ENCODE results near the gene PRKG1.

The PRKG1 gene

DNA sequence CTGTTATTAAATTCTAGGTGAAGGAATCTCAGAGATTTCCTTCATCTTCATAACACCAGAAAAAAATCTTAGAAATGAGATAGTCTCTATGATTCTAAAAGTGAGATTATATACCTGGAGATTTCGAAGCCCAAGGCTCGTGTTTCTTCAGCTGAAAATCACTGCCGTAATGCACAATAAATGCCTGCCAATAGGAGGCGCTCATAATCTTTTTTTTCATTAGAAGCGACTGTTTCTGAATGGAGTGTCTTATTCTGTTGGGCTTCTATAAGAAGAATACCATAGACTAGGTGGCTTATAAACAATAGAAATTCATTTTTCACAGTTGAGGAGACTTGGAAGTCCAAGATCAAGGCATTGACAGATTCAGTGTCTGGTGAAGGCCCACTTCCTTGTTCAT, 294.7 kb downstream of the PRKG1 start:
- no peak for DNase-seq (ENCODE audit: low read depth)
- no peak overlapping the region for H3K4me3 ChIP-seq (ENCODE audit: low read length)
- TF ChIP-seq, protein P1, sequence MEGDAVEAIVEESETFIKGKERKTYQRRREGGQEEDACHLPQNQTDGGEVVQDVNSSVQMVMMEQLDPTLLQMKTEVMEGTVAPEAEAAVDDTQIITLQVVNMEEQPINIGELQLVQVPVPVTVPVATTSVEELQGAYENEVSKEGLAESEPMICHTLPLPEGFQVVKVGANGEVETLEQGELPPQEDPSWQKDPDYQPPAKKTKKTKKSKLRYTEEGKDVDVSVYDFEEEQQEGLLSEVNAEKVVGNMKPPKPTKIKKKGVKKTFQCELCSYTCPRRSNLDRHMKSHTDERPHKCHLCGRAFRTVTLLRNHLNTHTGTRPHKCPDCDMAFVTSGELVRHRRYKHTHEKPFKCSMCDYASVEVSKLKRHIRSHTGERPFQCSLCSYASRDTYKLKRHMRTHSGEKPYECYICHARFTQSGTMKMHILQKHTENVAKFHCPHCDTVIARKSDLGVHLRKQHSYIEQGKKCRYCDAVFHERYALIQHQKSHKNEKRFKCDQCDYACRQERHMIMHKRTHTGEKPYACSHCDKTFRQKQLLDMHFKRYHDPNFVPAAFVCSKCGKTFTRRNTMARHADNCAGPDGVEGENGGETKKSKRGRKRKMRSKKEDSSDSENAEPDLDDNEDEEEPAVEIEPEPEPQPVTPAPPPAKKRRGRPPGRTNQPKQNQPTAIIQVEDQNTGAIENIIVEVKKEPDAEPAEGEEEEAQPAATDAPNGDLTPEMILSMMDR (conservative IDR thresholded peaks at IDR 0.05; ENCODE audit: low read length) = no peak

DNA sequence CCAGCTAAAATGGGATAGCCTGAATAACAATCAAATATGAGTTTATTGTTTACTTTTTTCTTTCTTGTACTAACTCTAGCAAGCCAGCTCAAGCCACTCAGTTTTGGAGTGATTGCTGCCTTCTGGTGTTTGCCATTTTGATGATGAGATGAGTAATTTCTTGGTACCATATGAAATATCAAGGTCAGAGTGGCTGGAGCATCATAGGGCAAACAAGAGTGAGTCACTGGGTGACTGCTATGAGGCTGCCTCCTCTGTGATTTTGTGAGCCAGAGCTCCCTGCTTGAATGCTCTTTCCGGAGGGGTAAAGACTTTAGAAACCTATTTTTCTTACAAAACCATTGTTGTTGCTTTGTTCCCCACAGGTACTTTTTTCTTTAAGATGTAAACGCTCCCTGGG, 295.6 kb downstream of the PRKG1 start:
- peak; percentile 59 for DNase-seq (ENCODE audit: low read depth)
- TF ChIP-seq, protein P1 (conservative IDR thresholded peaks at IDR 0.05; ENCODE audit: low read length) = no peak
- H3K4me3 ChIP-seq (ENCODE audit: low read length) = no peak overlapping the region

DNA sequence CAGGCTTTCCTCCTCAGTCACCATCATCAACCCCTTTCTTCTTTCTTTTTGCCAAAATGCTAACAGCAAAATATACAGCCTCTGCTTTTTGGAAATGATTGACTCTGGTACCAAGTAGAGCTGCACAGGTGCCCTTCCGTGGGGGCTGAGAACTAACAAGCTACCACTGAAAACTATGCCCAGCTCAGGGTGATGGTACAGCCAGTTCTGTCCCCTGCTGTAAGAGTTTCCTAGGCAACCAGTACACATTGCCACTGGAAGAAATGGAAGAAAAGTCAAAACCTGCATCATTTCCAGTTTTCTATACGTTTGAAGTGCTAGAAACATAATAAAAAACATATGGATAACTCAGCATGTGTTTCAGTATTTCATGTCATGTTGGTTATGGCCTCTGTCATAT, 297.5 kb downstream of the PRKG1 start:
- DNase-seq (ENCODE audit: low read depth) = no peak
- H3K4me3 ChIP-seq (ENCODE audit: low read length) = no peak overlapping the region
- TF ChIP-seq, protein P1 (conservative IDR thresholded peaks at IDR 0.05; ENCODE audit: low read length) = no peak

GRCh38 chr10:51375790-51376189, 301.5 kb downstream of the PRKG1 start:
- TF ChIP-seq, protein P1 (conservative IDR thresholded peaks at IDR 0.05; ENCODE audit: low read length) = no peak
- no peak for DNase-seq (ENCODE audit: low read depth)

DNA sequence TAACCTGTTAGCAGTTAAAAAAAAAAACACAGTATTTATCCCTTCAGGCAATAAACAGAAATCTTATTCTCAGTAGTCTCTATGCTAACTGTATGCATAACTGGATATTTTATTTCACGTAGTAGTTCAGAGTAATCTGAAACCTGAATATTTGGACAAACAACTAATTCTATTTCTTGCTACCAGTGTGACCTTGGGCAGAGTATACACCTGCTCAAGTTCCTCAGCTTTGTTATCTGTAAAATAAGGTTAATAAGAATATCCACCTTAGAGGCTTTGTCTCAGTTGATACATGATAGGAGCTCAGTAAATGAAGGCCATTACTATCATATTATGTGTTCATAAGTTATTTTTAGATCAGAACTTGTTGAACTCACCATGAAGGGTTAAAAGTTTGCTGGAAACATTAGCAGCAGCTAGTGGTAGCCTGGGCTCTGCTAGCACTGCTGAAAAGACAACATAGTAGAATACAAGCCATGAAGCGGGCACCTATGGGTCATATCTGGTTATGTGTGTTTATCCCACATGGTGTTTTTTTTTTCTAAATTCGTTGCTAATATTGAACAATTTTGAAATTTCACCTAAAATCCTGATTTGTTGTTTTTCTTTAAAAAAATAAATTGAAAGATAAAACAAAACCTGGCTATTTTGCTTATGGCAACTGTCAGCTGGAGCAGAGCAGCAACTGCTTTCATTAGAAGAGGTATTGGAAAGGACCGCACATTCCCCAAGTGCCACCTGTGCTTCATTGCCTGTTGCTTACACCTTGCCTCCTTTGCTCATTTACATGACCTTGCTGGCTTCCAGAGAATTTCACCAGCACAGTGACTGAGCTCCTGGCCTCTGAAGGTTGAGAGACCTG, 303.0 kb downstream of the PRKG1 start:
- no peak for DNase-seq (ENCODE audit: low read depth)
- H3K4me3 ChIP-seq (ENCODE audit: low read length) = no peak overlapping the region
- TF ChIP-seq, protein P1 (conservative IDR thresholded peaks at IDR 0.05; ENCODE audit: low read length) = no peak

More at GRCh38 chr10:51375790-51376189, 301.5 kb downstream of the PRKG1 start:
- H3K4me3 ChIP-seq (ENCODE audit: low read length) = no peak overlapping the region

GRCh38 chr10:51377932-51378599, 303.8 kb downstream of the PRKG1 start:
- DNase-seq (ENCODE audit: low read depth) = no peak

More at GRCh38 chr10:51377932-51378599, 303.8 kb downstream of the PRKG1 start:
- TF ChIP-seq, protein P1 (conservative IDR thresholded peaks at IDR 0.05; ENCODE audit: low read length) = no peak
- H3K4me3 ChIP-seq (ENCODE audit: low read length) = no peak overlapping the region

Measured in AG10803 (cell line).